SK-N-SH treated with all-trans-retinoic acid at 6 μM for 48 hours (cell line): ENCODE measurements around the gene OR5D18.
"Not testable (repeated sequence)": the region's sequence is repeated elsewhere in the genome, so short reads cannot be mapped to it uniquely, and the experiment has no call there.

Source experiments
- ATAC-seq: fragments of 200-7000 bp; cut with Tn5 transposase; 3 replicates; pipeline ENCODE4 v1.9.1; 2020; ENCODE audit warnings: mild to moderate bottlenecking, moderate library complexity
- ARNTL ChIP-seq: fragments of 450-650 bp; formaldehyde crosslinking; IDR thresholded peaks from 2 replicates; pipeline ENCODE4 v1.5.0; 2020; ENCODE audit warnings: low read depth, mild to moderate bottlenecking, moderate library complexity, borderline replicate concordance
- BACH2 ChIP-seq: fragments of 250-450 bp; sonication (Bioruptor Pico); IDR thresholded peaks from 2 replicates; pipeline ENCODE4 v1.9.0; 2021; ENCODE audit warnings: mild to moderate bottlenecking, borderline replicate concordance
- ESRRG ChIP-seq: fragments of 250-450 bp; sonication (Bioruptor Pico); IDR thresholded peaks from 2 replicates; pipeline ENCODE4 v1.6.1; 2021; ENCODE audit warnings: mild to moderate bottlenecking
- GLIS3 ChIP-seq: fragments of 250-450 bp; sonication (Bioruptor Pico); IDR thresholded peaks from 2 replicates; pipeline ENCODE4 v1.5.0; 2020; ENCODE audit warnings: mild to moderate bottlenecking, moderate library complexity
- ISL1 ChIP-seq: fragments of 250-450 bp; sonication (Bioruptor Pico); IDR thresholded peaks from 2 replicates; pipeline ENCODE4 v2.1.2; 2022; ENCODE audit warnings: mild to moderate bottlenecking, moderate library complexity
- OSR1 ChIP-seq: fragments of 250-450 bp; sonication (Bioruptor Pico); IDR thresholded peaks from 2 replicates; pipeline ENCODE4 v1.8.0; 2022; ENCODE audit warnings: moderate library complexity, mild to moderate bottlenecking, inconsistent platforms
- PPARA ChIP-seq: fragments of 250-450 bp; sonication (Bioruptor Pico); IDR thresholded peaks from 2 replicates; pipeline ENCODE4 v1.5.0; 2020; ENCODE audit warnings: mild to moderate bottlenecking, borderline replicate concordance
- RARB ChIP-seq: fragments of 250-450 bp; sonication (Bioruptor Pico); IDR thresholded peaks from 2 replicates; pipeline ENCODE4 v1.8.0; 2021; ENCODE audit warnings: mild to moderate bottlenecking, moderate library complexity
- SNAI2 ChIP-seq: fragments of 250-450 bp; sonication (Bioruptor Pico); IDR thresholded peaks from 2 replicates; pipeline ENCODE4 v1.5.0; 2020; ENCODE audit warnings: mild to moderate bottlenecking, moderate library complexity
- TOX ChIP-seq: fragments of 250-450 bp; sonication (Bioruptor Pico); IDR thresholded peaks from 2 replicates; pipeline ENCODE4 v1.8.0; 2021; ENCODE audit warnings: mild to moderate bottlenecking, moderate library complexity, borderline replicate concordance
- ZC3H10 ChIP-seq: fragments of 250-450 bp; sonication (Bioruptor Pico); IDR thresholded peaks from 2 replicates; pipeline ENCODE4 v1.5.1; 2021; ENCODE audit warnings: mild to moderate bottlenecking, moderate library complexity
- ZFP3 ChIP-seq: fragments of 250-450 bp; sonication (Bioruptor Pico); IDR thresholded peaks from 2 replicates; pipeline ENCODE4 v1.5.0; 2020; ENCODE audit warnings: mild to moderate bottlenecking, moderate library complexity
- ZFP30 ChIP-seq: fragments of 450-650 bp; formaldehyde crosslinking; IDR thresholded peaks from 2 replicates; pipeline ENCODE4 v1.5.0; 2022; ENCODE audit warnings: mild to moderate bottlenecking, moderate library complexity
- ZNF565 ChIP-seq: fragments of 450-650 bp; formaldehyde crosslinking; conservative IDR thresholded peaks from 2 replicates; pipeline ENCODE4 v1.5.0; 2020; ENCODE audit warnings: low read depth, mild to moderate bottlenecking, moderate library complexity
- ZNF70 ChIP-seq: fragments of 450-650 bp; formaldehyde crosslinking; IDR thresholded peaks from 2 replicates; pipeline ENCODE4 v1.5.0; 2020; ENCODE audit warnings: mild to moderate bottlenecking, moderate library complexity
- TF ChIP-seq, protein P1 (sequence below): fragments of 250-450 bp; sonication (Bioruptor Pico); IDR thresholded peaks from 2 replicates; pipeline ENCODE4 v1.5.1; 2020; ENCODE audit warnings: low read depth, mild to moderate bottlenecking, moderate library complexity
- TF ChIP-seq, protein P2 (sequence below): fragments of 250-450 bp; sonication (Bioruptor Pico); IDR thresholded peaks from 2 replicates; pipeline ENCODE4 v1.5.1; 2021; ENCODE audit warnings: mild to moderate bottlenecking, moderate library complexity
- TF ChIP-seq, protein P3 (sequence below): fragments of 250-450 bp; sonication (Bioruptor Pico); IDR thresholded peaks from 2 replicates; pipeline ENCODE4 v1.8.0; 2021; ENCODE audit warnings: low read depth, mild to moderate bottlenecking, moderate library complexity, borderline replicate concordance
- TF ChIP-seq, protein P4 (sequence below): fragments of 250-450 bp; sonication (Bioruptor Pico); IDR thresholded peaks from 2 replicates; pipeline ENCODE4 v1.8.0; 2020; ENCODE audit warnings: mild to moderate bottlenecking, moderate library complexity, borderline replicate concordance

OR5D18 gene

DNA sequence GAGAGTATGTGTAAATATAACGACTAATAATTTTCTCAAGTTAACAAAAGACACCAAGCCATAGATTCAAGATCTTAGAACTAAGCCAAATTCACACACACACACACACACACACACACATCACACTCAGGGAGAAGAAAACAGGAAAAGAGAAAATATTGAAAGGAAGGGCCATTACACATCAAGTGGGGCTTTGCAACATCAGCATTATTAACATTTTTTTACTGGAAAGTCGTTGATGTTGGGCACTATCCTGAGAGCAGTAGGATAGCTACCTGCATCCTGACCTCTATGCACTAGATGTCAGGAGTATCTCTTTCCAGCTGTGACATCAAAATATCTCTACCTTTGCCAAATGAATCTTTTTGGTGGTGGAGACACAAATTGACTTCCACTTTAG, 28.0 kb downstream of the OR5D18 start:
- ATAC-seq, result no peak
- TF ChIP-seq, protein P1, sequence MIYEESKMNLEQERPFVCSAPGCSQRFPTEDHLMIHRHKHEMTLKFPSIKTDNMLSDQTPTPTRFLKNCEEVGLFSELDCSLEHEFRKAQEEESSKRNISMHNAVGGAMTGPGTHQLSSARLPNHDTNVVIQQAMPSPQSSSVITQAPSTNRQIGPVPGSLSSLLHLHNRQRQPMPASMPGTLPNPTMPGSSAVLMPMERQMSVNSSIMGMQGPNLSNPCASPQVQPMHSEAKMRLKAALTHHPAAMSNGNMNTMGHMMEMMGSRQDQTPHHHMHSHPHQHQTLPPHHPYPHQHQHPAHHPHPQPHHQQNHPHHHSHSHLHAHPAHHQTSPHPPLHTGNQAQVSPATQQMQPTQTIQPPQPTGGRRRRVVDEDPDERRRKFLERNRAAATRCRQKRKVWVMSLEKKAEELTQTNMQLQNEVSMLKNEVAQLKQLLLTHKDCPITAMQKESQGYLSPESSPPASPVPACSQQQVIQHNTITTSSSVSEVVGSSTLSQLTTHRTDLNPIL (CRISPR knock-in tag), result no peak
- TF ChIP-seq, all 23 proteins: peak for 0

DNA sequence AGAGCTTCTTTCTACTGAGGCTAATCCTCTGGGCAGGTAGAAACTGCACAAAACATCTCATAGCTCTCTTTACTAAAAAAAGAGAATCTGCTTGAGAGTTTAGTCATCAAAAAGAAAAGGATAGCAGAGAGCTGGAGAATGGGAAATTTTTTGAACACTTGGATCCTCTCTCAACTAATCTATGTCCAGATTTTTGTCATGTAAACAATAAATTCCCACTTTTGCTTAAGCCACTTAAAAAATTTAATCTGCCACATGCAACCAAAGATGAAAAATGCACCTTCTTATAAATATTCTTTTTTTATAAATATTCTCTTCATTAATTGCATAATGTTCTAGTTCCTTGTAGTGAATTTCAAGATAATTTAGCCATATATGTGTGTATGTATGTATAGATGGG, 29.6 kb downstream of the OR5D18 start:
- no peak for ATAC-seq
- no peak for TF ChIP-seq GLIS3
- no peak for TF ChIP-seq TOX (CRISPR knock-in tag)
- no peak for TF ChIP-seq ZFP3 (CRISPR knock-in tag)
- no peak for TF ChIP-seq ZNF565
- TF ChIP-seq ZNF70, result no peak
- TF ChIP-seq ESRRG (CRISPR knock-in tag), result no peak
- TF ChIP-seq, protein P1 (CRISPR knock-in tag), result no peak
- no peak for TF ChIP-seq RARB
- no peak for TF ChIP-seq SNAI2 (CRISPR knock-in tag)
- no peak for TF ChIP-seq PPARA (CRISPR knock-in tag)
- TF ChIP-seq, protein P2, sequence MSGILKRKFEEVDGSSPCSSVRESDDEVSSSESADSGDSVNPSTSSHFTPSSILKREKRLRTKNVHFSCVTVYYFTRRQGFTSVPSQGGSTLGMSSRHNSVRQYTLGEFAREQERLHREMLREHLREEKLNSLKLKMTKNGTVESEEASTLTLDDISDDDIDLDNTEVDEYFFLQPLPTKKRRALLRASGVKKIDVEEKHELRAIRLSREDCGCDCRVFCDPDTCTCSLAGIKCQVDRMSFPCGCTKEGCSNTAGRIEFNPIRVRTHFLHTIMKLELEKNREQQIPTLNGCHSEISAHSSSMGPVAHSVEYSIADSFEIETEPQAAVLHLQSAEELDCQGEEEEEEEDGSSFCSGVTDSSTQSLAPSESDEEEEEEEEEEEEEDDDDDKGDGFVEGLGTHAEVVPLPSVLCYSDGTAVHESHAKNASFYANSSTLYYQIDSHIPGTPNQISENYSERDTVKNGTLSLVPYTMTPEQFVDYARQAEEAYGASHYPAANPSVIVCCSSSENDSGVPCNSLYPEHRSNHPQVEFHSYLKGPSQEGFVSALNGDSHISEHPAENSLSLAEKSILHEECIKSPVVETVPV (CRISPR knock-in tag), result no peak
- TF ChIP-seq ZFP30 (CRISPR knock-in tag), result no peak
- TF ChIP-seq ISL1, result no peak
- no peak for TF ChIP-seq OSR1 (CRISPR knock-in tag)

DNA sequence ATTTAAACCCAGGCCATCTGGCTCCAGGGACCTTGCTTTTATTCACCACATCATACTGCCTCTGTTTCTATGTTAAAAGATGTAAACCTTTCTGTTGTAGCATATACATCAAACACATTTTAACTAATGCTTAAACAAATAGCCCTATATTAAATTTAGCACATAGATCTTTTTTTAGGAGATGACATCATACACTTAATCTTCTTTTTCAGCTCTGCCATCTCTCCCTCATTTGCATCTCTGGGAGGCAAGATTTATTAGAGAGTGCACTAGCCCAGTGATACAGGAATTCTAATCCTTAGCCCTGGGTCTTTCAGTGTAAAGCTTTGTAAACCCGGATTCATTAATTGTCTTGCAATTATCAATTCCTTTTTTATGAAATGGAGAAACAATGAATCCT, 32.7 kb downstream of the OR5D18 start:
- ATAC-seq, result no peak

DNA sequence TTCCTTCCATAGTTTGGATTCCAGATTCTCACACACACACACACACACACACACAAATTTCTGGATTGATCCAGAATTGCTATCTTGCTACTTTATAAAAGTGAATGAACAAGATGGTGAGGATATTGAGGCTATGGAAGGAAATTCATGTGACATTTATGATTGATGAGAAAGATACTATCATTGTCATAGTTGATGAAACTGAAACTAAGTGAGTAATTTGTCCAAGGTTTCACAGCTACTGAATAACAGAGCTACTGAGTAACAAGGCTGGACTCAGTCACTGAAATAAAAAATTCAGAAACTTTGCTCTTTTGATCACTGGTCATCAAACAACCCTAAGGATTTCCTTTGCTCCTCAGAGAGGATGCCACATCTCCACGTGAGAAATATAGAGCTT, 35.3 kb downstream of the OR5D18 start:
- TF ChIP-seq, protein P3, sequence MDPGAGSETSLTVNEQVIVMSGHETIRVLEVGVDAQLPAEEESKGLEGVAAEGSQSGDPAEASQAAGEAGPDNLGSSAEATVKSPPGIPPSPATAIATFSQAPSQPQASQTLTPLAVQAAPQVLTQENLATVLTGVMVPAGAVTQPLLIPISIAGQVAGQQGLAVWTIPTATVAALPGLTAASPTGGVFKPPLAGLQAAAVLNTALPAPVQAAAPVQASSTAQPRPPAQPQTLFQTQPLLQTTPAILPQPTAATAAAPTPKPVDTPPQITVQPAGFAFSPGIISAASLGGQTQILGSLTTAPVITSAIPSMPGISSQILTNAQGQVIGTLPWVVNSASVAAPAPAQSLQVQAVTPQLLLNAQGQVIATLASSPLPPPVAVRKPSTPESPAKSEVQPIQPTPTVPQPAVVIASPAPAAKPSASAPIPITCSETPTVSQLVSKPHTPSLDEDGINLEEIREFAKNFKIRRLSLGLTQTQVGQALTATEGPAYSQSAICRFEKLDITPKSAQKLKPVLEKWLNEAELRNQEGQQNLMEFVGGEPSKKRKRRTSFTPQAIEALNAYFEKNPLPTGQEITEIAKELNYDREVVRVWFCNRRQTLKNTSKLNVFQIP (CRISPR knock-in tag), result no peak
- ATAC-seq, result no peak

More for the DNA sequence above, 32.7 kb downstream of the OR5D18 start:
- TF ChIP-seq ZC3H10 (CRISPR knock-in tag) (no peak), ISL1 (no peak), BACH2 (CRISPR knock-in tag) (no peak), GLIS3 (no peak), ZFP3 (CRISPR knock-in tag) (no peak), ARNTL (CRISPR knock-in tag) (no peak), PPARA (CRISPR knock-in tag) (no peak), SNAI2 (CRISPR knock-in tag) (no peak)
- TF ChIP-seq, protein P4, sequence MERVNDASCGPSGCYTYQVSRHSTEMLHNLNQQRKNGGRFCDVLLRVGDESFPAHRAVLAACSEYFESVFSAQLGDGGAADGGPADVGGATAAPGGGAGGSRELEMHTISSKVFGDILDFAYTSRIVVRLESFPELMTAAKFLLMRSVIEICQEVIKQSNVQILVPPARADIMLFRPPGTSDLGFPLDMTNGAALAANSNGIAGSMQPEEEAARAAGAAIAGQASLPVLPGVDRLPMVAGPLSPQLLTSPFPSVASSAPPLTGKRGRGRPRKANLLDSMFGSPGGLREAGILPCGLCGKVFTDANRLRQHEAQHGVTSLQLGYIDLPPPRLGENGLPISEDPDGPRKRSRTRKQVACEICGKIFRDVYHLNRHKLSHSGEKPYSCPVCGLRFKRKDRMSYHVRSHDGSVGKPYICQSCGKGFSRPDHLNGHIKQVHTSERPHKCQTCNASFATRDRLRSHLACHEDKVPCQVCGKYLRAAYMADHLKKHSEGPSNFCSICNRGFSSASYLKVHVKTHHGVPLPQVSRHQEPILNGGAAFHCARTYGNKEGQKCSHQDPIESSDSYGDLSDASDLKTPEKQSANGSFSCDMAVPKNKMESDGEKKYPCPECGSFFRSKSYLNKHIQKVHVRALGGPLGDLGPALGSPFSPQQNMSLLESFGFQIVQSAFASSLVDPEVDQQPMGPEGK (CRISPR knock-in tag), result no peak
- TF ChIP-seq, protein P1 (CRISPR knock-in tag), result no peak
- TF ChIP-seq, protein P2 (CRISPR knock-in tag), result no peak

DNA sequence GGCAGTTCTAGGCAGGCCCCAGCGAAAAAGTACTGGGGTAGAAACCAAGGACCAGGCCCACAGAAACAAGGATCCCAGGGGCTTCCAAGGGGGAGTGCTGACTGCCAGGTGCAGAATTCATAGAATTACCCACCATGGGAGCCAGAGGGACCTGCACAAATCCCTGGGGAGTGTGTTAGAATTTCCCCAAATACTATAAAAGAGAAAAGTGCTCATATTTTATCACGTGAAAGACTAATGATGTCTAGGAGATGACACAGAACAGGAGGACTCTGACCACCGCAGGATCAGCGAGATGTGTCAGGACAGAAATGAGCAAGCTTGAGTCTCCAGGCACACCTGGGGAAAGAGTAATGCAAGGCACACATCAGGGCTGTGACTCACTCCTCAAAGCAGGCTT, 47.9 kb downstream of the OR5D18 start:
- not testable (repeated sequence) for ATAC-seq
